ENCODE measurements around the gene MAP1B. TPM values are rescaled to one million over a fixed set of nuclear protein-coding genes. Genes with fewer than 3 reads are reported as not detected.

Gene MAP1B
- total RNA-seq, 1 experiment from 2014 or later, result 21.9 TPM

DNA sequence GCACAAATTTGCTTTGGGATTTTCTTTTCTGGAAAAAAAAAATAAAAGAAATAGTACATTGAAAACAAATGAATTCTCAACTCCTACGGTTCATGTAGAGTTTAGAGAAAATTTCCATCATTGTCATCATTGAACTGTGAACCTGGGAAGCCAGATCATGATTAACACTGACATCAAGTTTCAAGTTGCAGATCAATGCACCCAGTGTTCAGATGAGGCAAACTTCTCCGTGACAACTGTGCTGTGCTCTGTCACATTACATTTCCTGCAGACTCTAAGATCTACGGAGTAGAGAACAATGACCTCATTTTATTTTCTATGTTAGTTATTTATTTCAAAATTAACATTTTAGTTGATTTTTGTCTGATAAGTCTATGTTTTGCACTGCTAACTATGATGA, 99.7 kb downstream of the MAP1B start:
- DNase-seq (ENCODE audit: low spot score), result no peak
- in situ Hi-C loops (cut with HindIII; ENCODE audit: low sequenced_read_pairs), result no loop called here

GRCh38 chr5:72208324-72208926, 101.2 kb downstream of the MAP1B start:
- in situ Hi-C loops (cut with HindIII; ENCODE audit: low sequenced_read_pairs), result no loop called here
- no peak for DNase-seq (ENCODE audit: low spot score)

GRCh38 chr5:72209147-72210115, 102.2 kb downstream of the MAP1B start:
- peak; percentile 46 for DNase-seq (ENCODE audit: low spot score)
- in situ Hi-C loops (cut with HindIII; ENCODE audit: low sequenced_read_pairs), result no loop called here

GRCh38 chr5:72210888-72211678, 103.8 kb downstream of the MAP1B start:
- peak; percentile 63 for DNase-seq (ENCODE audit: low spot score)
- in situ Hi-C loops (cut with HindIII; ENCODE audit: low sequenced_read_pairs), result no loop called here

- no peak for DNase-seq (ENCODE audit: low spot score)
- in situ Hi-C loops (cut with HindIII; ENCODE audit: low sequenced_read_pairs), result no loop called here
Measured at GRCh38 chr5:72212171-72212570, 104.9 kb downstream of the MAP1B start.

- in situ Hi-C loops (cut with HindIII; ENCODE audit: low sequenced_read_pairs), result no loop called here
- DNase-seq (ENCODE audit: low spot score), result no peak
Measured at GRCh38 chr5:72213482-72213881, 106.2 kb downstream of the MAP1B start.

- in situ Hi-C loops (cut with HindIII; ENCODE audit: low sequenced_read_pairs), result no loop called here
- no peak for DNase-seq (ENCODE audit: low spot score)
Measured at GRCh38 chr5:72214168-72214567, 106.9 kb downstream of the MAP1B start.

DNA sequence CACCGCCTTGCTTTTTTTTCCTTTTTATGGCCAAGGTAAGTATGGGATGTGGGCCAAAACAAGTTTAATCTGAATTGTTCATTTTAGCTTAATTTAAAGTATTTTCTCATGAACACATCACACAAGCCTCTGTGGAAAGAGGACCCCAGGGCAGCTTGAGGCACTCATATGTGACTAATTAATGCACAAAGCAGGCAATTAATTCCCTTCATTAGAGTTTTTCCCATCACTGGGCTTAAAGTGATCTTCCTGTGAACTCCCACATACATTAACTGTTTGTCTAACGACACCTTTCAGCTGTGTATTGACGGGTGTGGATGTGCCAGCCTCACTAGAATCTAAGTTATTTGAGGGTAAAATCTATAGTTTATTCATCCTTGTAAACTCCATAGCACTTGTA, 109.5 kb downstream of the MAP1B start:
- in situ Hi-C loops (cut with HindIII; ENCODE audit: low sequenced_read_pairs), result no loop called here
- DNase-seq (ENCODE audit: low spot score), result no peak

DNA sequence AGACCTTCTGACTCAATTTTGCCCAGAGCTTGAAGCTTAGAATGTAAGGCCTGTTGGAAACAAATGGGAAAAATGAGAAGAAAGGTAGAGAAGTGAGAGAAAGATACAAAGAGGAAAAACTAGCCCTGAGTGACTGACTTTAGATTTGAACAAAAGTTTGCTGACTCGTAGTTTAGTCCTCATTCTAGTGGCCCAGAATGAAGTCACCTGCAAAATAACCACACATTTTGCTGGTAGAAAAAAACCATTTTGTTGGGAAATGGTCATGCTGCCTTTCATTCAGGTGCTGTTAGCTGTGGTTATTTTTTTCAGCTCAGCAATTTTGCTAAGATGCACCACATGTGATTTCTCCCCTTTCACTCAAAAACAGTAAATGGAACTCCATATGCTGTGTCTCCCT, 113.8 kb downstream of the MAP1B start:
- DNase-seq (ENCODE audit: low spot score), result no peak
- in situ Hi-C loops (cut with HindIII; ENCODE audit: low sequenced_read_pairs), result no loop called here

- in situ Hi-C loops (cut with HindIII; ENCODE audit: low sequenced_read_pairs), result no loop called here
- DNase-seq (ENCODE audit: low spot score), result no peak
Measured at GRCh38 chr5:72221541-72221940, 114.3 kb downstream of the MAP1B start.

GRCh38 chr5:72222521-72222920, 115.2 kb downstream of the MAP1B start:
- no peak for DNase-seq (ENCODE audit: low spot score)
- in situ Hi-C loops (cut with HindIII; ENCODE audit: low sequenced_read_pairs), result no loop called here

DNA sequence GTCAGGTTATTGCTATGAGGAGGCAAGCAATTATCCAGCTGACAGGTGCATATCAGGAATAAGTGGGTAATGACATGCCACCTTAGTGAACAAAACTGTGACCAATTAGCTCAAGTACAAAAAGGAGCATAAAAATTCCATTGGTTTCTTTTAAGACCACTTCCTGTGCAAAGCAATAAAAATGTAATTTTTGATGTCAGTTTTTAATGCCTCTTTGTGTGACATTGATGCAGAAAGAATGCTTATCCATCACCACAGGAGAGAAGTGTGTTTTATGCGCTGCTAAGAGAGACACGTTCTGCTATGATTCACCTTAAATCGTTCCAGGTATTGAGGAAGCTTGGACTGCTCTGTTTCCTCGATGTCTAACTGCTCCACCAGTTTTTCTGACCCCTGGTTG, 116.1 kb downstream of the MAP1B start:
- in situ Hi-C loops (cut with HindIII; ENCODE audit: low sequenced_read_pairs), result no loop called here

DNA sequence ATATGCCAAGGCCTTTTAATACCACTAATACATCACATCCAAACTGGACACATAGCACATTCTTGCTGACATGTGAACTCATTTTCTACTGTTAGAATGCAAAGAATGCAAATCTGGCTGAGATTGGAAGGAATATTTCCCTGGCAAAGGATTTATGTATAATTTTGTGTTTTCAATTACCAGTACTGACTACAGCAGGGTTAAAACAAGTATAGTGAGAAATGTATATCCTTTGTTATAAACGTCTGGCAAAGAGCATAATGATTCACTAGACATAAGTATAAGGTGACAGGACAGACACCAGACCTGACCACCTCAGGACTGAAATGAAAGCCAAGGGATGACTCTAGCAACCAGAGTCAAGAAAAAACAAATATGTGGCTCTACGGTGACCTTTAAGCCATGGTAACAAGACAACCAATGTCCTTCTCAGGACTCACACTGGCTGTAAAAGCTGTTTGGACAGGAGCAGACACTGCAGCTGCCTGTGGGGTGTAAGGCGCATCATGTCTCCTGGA, 117.7 kb downstream of the MAP1B start:
- in situ Hi-C loops (cut with HindIII; ENCODE audit: low sequenced_read_pairs), result no loop called here
- DNase-seq (ENCODE audit: low spot score), result no peak

More for the DNA sequence above, 116.1 kb downstream of the MAP1B start:
- DNase-seq (ENCODE audit: low spot score), result no peak

DNA sequence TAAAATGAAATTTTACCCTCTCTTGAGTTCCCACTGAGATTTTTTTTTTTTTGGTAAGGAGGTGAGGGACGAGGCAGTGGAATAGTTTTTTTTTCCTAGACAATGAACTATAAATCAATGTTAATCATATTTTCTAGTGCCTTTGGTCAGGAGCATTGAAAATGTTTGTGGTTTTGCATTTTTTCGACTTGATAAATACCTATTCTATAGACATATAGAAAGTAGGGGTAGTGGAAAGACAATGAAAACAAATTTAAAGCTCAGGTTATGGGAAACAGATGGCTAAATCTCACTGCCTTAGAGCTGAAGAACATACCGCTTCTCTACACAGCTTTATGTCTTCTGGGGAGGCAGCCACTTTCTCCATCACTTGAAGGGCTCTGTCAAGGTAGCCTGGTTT, 118.5 kb downstream of the MAP1B start:
- no peak for DNase-seq (ENCODE audit: low spot score)
- in situ Hi-C loops (cut with HindIII; ENCODE audit: low sequenced_read_pairs), result no loop called here

DNA sequence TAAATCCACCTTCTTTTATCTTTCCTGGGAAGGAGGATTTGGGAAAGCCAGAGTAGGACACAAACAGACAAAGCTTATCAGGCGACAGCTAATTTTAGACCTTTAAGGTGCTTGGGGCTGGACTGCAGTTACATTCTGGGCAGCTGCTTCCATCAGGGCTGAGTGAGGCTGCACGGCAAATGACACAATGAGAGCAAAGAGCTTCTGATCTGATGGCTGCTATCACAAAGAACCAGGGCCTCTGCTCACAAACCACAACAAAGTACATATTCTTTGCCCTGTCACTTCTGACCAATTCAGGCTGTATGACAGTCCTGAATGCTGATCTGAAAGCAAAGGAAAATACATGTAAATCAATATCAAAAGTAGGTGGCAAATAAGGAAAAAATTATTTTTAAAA, 119.7 kb downstream of the MAP1B start:
- no peak for DNase-seq (ENCODE audit: low spot score)

GRCh38 chr5:72228960-72229359, 121.7 kb downstream of the MAP1B start:
- in situ Hi-C loops (cut with HindIII; ENCODE audit: low sequenced_read_pairs), result no loop called here
- no peak for DNase-seq (ENCODE audit: low spot score)

More for the DNA sequence above, 119.7 kb downstream of the MAP1B start:
- in situ Hi-C loops (cut with HindIII; ENCODE audit: low sequenced_read_pairs), result no loop called here

- in situ Hi-C loops (cut with HindIII; ENCODE audit: low sequenced_read_pairs), result no loop called here
Measured at GRCh38 chr5:72231991-72232703, 124.9 kb downstream of the MAP1B start.

DNA sequence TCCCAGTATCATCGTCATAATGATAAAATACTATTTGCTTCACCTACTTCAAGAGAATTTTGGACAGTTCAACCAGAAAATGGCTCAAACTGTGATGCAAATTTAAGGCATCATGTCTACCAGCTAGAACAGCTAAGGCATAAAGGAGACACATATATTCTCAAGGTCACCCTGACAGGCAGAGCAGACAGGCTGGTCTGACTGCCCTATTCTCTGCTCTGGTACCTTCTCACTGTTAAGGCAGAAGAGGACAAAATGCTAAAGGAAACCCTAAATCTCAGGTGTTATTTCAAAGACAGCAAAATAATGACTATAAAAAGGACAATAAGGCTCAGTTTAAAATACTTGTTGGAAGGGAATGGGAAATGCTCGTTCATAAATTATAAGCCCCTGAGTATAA, 125.6 kb downstream of the MAP1B start:
- DNase-seq (ENCODE audit: low spot score), result no peak
- in situ Hi-C loops (cut with HindIII; ENCODE audit: low sequenced_read_pairs), result no loop called here

More at GRCh38 chr5:72231991-72232703, 124.9 kb downstream of the MAP1B start:
- no peak for DNase-seq (ENCODE audit: low spot score)

DNA sequence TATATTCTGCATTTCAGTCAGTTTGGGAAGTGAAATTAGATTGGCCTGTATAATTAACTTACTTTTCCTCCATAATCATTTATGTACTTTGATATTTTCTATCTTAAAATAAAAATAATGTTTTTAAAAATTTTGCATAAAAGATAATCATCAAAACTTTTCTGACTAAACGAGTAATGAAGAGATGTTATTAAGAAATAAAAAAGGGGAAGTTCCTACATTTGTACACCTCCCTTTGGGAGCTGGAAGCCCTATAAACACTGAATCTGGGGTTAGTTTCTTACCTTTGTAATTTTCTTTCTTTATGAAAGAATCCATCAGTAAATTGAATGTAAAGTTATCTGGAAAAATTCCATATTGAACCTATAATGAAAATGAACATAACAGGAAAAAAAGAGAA, 126.6 kb downstream of the MAP1B start:
- in situ Hi-C loops (cut with HindIII; ENCODE audit: low sequenced_read_pairs), result no loop called here
- no peak for DNase-seq (ENCODE audit: low spot score)

Data from G401 (cell line).